ENCODE measurements around the gene UBAC1.

The UBAC1 gene

GRCh38 chr9:135959814-135960213 is 1.4 kb downstream of the UBAC1 start:
- TF ChIP-seq, protein P1, sequence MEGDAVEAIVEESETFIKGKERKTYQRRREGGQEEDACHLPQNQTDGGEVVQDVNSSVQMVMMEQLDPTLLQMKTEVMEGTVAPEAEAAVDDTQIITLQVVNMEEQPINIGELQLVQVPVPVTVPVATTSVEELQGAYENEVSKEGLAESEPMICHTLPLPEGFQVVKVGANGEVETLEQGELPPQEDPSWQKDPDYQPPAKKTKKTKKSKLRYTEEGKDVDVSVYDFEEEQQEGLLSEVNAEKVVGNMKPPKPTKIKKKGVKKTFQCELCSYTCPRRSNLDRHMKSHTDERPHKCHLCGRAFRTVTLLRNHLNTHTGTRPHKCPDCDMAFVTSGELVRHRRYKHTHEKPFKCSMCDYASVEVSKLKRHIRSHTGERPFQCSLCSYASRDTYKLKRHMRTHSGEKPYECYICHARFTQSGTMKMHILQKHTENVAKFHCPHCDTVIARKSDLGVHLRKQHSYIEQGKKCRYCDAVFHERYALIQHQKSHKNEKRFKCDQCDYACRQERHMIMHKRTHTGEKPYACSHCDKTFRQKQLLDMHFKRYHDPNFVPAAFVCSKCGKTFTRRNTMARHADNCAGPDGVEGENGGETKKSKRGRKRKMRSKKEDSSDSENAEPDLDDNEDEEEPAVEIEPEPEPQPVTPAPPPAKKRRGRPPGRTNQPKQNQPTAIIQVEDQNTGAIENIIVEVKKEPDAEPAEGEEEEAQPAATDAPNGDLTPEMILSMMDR (IDR thresholded peaks at IDR 0.05; ENCODE audit: low read depth, low read length, missing control alignments) = no peak

GRCh38 chr9:135958485-135958884 is 2.7 kb downstream of the UBAC1 start:
- H3K4me3 ChIP-seq (replicated peaks; ENCODE audit: low read depth, low read length) = no peak overlapping the region
- TF ChIP-seq, protein P1 (IDR thresholded peaks at IDR 0.05; ENCODE audit: low read depth, low read length, missing control alignments) = no peak
- DNase-seq (ENCODE audit: extremely low read depth, low read depth) = no peak

More at GRCh38 chr9:135959814-135960213, 1.4 kb downstream of the UBAC1 start:
- peak overlapping the region; percentile 79 for H3K4me3 ChIP-seq (replicated peaks; ENCODE audit: low read depth, low read length)
- no peak for DNase-seq (ENCODE audit: extremely low read depth, low read depth)

- no peak overlapping the region for H3K4me3 ChIP-seq (replicated peaks; ENCODE audit: low read depth, low read length)
These were observed 3.7 kb downstream of the UBAC1 start for GRCh38 chr9:135957431-135957830.

DNA sequence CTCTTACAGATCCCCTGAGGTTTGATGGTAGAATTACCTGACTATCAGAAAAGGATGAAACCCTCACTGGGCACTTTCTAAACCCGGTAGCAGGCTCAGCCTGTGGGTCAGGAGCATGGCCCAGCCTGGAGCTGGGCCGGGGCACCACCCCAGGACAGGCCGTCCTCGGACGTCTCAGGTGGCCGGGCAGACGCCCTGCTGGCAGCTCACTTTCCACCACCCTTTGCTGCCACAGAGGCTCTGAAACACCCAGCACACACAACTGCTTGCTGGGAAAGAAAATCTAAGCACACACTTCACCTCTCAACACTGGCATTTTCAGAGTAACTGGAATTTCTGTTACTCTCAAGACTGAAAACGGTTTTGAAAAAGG is 4.4 kb downstream of the UBAC1 start:
- no peak overlapping the region for H3K4me3 ChIP-seq (replicated peaks; ENCODE audit: low read depth, low read length)
- TF ChIP-seq, protein P1 (IDR thresholded peaks at IDR 0.05; ENCODE audit: low read depth, low read length, missing control alignments) = no peak
- DNase-seq (ENCODE audit: extremely low read depth, low read depth) = no peak

More at GRCh38 chr9:135957431-135957830, 3.7 kb downstream of the UBAC1 start:
- TF ChIP-seq, protein P1 (IDR thresholded peaks at IDR 0.05; ENCODE audit: low read depth, low read length, missing control alignments) = no peak
- no peak for DNase-seq (ENCODE audit: extremely low read depth, low read depth)

GRCh38 chr9:135955934-135956801 is 5.0 kb downstream of the UBAC1 start:
- TF ChIP-seq, protein P1 (IDR thresholded peaks at IDR 0.05; ENCODE audit: low read depth, low read length, missing control alignments) = no peak
- DNase-seq (ENCODE audit: extremely low read depth, low read depth) = no peak
- no peak overlapping the region for H3K4me3 ChIP-seq (replicated peaks; ENCODE audit: low read depth, low read length)

DNA sequence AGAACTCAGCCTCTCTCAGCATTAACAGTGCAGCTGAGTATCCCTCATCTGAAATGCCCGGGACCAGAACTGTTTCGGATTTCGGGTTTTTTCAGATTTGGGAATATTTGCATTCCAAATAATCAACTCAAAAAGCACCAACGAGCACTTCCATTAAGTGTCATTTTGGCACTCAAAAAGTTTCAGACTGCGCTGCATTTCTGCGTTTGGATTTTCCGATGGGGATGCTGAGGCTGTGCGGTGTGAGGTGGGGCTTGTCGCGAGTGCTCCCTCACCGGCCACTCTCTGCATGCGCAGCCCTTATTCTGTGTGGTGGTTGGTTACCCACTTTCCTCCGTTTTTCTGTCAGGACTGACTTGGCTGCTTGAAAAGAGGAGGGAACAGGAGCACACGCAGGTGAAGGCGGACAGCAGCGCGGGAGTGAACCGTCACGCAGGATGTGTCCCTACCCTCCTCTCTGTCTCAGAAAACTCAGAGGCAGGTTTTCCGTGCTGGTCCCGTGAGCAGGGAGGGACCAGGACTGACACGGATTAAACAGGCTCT is 8.4 kb downstream of the UBAC1 start:
- H3K4me3 ChIP-seq (replicated peaks; ENCODE audit: low read depth, low read length) = no peak overlapping the region
- no peak for DNase-seq (ENCODE audit: extremely low read depth, low read depth)
- TF ChIP-seq, protein P1 (IDR thresholded peaks at IDR 0.05; ENCODE audit: low read depth, low read length, missing control alignments) = no peak

Measured in HFF-Myc (cell line).